HepG2 (cell line): ENCODE measurements around the gene KDM5B. TPM values are rescaled to one million over a fixed set of nuclear protein-coding genes. Genes with fewer than 3 reads are reported as not detected.

Experiments
- AKAP8 ChIP-seq: sonication (generic); formaldehyde crosslinking; IDR thresholded peaks from 2 replicates; pipeline ENCODE4 v1.5.1; 2020; ENCODE audit warnings: mild to moderate bottlenecking, missing genetic modification reagents
- CCDC6 ChIP-seq: sonication (generic); formaldehyde crosslinking; IDR thresholded peaks from 2 replicates; pipeline ENCODE4 v1.8.1; 2022; ENCODE audit warnings: mild to moderate bottlenecking, missing genetic modification reagents, moderate library complexity
- FOXK1 ChIP-seq: sonication (generic); formaldehyde crosslinking; IDR thresholded peaks from 2 replicates; pipeline ENCODE4 v1.4.0; 2020; ENCODE audit warnings: low read depth, missing genetic modification reagents, borderline replicate concordance
- GABPA ChIP-seq, 2 experiments: IDR thresholded peaks; 2 replicates each; pipeline ENCODE4 v1.6.1; 2011 to 2016; ENCODE audit warnings: low read depth in 2 of 2, low read length in 1 of 2, missing biosample characterization in 1 of 2, missing genetic modification characterization in 1 of 2
- HNRNPUL1 ChIP-seq: fragments of 200-400 bp; formaldehyde crosslinking; IDR thresholded peaks from 2 replicates; pipeline ENCODE4 v1.6.1; 2017; ENCODE audit warnings: low read depth, mild to moderate bottlenecking, low read length, moderate library complexity
- REPIN1 ChIP-seq: sonication (generic); formaldehyde crosslinking; IDR thresholded peaks from 2 replicates; pipeline ENCODE4 v1.8.0; 2022; ENCODE audit warnings: missing genetic modification reagents, low read depth, mild to moderate bottlenecking, borderline replicate concordance
- SATB2 ChIP-seq: sonication (generic); formaldehyde crosslinking; IDR thresholded peaks from 2 replicates; pipeline ENCODE4 v1.5.0; 2020; ENCODE audit warnings: missing genetic modification reagents
- ZNF567 ChIP-seq: sonication (generic); formaldehyde crosslinking; IDR thresholded peaks from 2 replicates; pipeline ENCODE4 v1.8.1; 2023; ENCODE audit warnings: mild to moderate bottlenecking, missing genetic modification reagents, borderline replicate concordance
- polyA plus RNA-seq, 8 experiments: library from polyadenylated mRNA; depleted of rRNA in 3 of 8; stranded (reverse) in 7 of 8; unstranded in 1 of 8; fragments of >200 nt; fragmentation: Illumina TruSeq in 4 of 8; extraction: Trizol in 4 of 8; gene quantifications; 2 replicates each; pipeline versions ENCODE4 v1.2.1 to v1.2.3, GENCODE V29; 2011 to 2016; ENCODE audit warnings: low read depth in 4 of 8, missing spikeins in 1 of 8, mixed read lengths in 1 of 8; ENCODE audit not compliant: insufficient read depth in 1 of 8
- total RNA-seq, 5 experiments: library from RNA; depleted of rRNA; stranded (reverse); fragments of >200 nt; fragmentation: Illumina TruSeq; extraction: Trizol; gene quantifications; 2 replicates each; pipeline ENCODE4 v1.2.3, GENCODE V29; 2016; ENCODE audit warnings: low read depth in 1 of 5
- TF ChIP-seq, protein P1 (sequence below): sonication (generic); formaldehyde crosslinking; IDR thresholded peaks from 2 replicates; pipeline ENCODE4 v1.8.0; 2022; ENCODE audit warnings: mild to moderate bottlenecking, missing genetic modification reagents
- TF ChIP-seq, protein P2 (sequence below): sonication (generic); formaldehyde crosslinking; IDR thresholded peaks from 2 replicates; pipeline ENCODE4 v1.5.0; 2020; ENCODE audit warnings: mild to moderate bottlenecking, missing genetic modification reagents, borderline replicate concordance
- TF ChIP-seq, protein P3 (sequence below): sonication (generic); formaldehyde crosslinking; conservative IDR thresholded peaks from 2 replicates; pipeline ENCODE4 v1.4.0; 2020; ENCODE audit warnings: missing genetic modification reagents
- TF ChIP-seq, protein P4 (sequence below): sonication (generic); formaldehyde crosslinking; IDR thresholded peaks from 2 replicates; pipeline ENCODE4 v1.5.1; 2020; ENCODE audit warnings: missing genetic modification reagents, mild to moderate bottlenecking, borderline replicate concordance
- TF ChIP-seq, protein P5 (sequence below): sonication (generic); formaldehyde crosslinking; IDR thresholded peaks from 2 replicates; pipeline ENCODE4 v1.4.0; 2020; ENCODE audit warnings: missing genetic modification reagents, borderline replicate concordance
- TF ChIP-seq, protein P6 (sequence below): sonication (generic); formaldehyde crosslinking; IDR thresholded peaks from 2 replicates; pipeline ENCODE4 v1.4.0; 2020; ENCODE audit warnings: mild to moderate bottlenecking, missing genetic modification reagents
- TF ChIP-seq, protein P7 (sequence below): sonication (generic); formaldehyde crosslinking; IDR thresholded peaks from 2 replicates; pipeline ENCODE4 v1.4.0; 2020; ENCODE audit warnings: mild to moderate bottlenecking, missing genetic modification reagents, borderline replicate concordance

The KDM5B gene
- total and polyA plus RNA-seq, 2 of the 13 experiments (the other 11 are each of a cell fraction or from before 2014, with no cell fraction given), result 34.2 to 35.4 TPM

DNA sequence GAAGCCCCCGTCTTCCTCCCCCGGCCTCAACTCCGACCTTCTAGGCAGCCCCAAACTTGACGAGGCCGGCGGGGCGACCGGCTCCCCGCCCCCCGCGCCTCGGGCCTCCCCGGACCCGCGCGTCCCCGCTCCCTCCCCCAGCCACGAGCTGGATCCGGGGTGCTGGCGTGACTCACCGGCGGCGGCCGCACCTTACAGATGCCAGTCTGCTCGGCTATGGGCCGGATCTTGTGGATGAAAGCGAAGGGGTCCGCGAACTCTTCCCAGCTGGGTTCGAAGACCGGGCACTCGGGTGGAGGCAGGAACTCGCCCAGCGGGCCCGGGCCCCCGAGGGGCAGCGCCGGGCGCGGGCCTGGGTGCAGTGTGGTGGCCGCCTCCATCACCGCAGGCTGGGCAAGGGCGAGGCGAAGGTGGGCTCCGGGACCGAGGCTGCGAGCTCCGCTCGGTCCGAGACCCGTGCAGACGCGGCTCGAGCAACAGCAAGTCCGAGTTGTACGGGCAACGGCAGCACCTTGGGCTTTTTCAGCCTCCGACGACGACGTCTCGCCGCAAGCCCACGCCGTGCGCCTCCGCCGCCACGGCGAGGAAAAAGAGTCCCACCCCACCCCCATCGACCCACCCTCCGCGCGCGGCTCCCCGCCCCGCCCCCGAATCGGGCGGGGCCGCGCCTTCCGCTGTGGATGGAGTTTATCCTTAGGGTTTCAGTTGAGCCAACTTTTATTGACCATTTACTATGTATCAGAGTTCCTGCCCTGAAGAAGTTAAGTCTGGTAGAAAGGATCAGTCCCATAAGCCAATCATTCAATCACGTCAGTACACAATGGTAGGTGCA is at the start of gene KDM5B (continued):
- no peak for TF ChIP-seq GABPA (IDR thresholded peaks at IDR 0.05; ENCODE audit: low read depth, low read length)
- no peak for TF ChIP-seq GABPA (CRISPR knock-in tag; IDR thresholded peaks at IDR 0.05; ENCODE audit: low read depth)
- no peak for TF ChIP-seq SATB2 (CRISPR knock-in tag)
- TF ChIP-seq, protein P1, sequence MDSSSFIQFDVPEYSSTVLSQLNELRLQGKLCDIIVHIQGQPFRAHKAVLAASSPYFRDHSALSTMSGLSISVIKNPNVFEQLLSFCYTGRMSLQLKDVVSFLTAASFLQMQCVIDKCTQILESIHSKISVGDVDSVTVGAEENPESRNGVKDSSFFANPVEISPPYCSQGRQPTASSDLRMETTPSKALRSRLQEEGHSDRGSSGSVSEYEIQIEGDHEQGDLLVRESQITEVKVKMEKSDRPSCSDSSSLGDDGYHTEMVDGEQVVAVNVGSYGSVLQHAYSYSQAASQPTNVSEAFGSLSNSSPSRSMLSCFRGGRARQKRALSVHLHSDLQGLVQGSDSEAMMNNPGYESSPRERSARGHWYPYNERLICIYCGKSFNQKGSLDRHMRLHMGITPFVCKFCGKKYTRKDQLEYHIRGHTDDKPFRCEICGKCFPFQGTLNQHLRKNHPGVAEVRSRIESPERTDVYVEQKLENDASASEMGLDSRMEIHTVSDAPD (CRISPR knock-in tag), result no peak
- TF ChIP-seq ZNF567 (CRISPR knock-in tag), result no peak
- TF ChIP-seq, protein P2, sequence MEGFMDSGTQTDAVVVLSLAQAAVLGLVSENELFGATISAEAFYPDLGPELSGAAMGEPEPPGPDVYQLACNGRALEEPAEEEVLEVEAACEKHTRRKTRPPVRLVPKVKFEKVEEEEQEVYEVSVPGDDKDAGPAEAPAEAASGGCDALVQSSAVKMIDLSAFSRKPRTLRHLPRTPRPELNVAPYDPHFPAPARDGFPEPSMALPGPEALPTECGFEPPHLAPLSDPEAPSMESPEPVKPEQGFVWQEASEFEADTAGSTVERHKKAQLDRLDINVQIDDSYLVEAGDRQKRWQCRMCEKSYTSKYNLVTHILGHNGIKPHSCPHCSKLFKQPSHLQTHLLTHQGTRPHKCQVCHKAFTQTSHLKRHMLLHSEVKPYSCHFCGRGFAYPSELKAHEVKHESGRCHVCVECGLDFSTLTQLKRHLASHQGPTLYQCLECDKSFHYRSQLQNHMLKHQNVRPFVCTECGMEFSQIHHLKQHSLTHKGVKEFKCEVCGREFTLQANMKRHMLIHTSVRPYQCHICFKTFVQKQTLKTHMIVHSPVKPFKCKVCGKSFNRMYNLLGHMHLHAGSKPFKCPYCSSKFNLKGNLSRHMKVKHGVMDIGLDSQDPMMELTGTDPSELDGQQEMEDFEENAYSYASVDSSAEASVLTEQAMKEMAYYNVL (CRISPR knock-in tag), result peak; percentile 72; the same call in 1 of the 2 replicates
- TF ChIP-seq, protein P3, sequence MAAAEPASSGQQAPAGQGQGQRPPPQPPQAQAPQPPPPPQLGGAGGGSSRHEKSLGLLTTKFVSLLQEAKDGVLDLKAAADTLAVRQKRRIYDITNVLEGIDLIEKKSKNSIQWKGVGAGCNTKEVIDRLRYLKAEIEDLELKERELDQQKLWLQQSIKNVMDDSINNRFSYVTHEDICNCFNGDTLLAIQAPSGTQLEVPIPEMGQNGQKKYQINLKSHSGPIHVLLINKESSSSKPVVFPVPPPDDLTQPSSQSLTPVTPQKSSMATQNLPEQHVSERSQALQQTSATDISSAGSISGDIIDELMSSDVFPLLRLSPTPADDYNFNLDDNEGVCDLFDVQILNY, result no peak; the same call in 1 of the 2 replicates
- TF ChIP-seq FOXK1 (CRISPR knock-in tag), result peak; percentile 94
- 0 out of 2 replicates have a peak, but pooled peaks have one; percentile 73 for TF ChIP-seq REPIN1
- TF ChIP-seq CCDC6 (CRISPR knock-in tag), result peak; percentile 90; the same call in 1 of the 2 replicates
- TF ChIP-seq, protein P4, sequence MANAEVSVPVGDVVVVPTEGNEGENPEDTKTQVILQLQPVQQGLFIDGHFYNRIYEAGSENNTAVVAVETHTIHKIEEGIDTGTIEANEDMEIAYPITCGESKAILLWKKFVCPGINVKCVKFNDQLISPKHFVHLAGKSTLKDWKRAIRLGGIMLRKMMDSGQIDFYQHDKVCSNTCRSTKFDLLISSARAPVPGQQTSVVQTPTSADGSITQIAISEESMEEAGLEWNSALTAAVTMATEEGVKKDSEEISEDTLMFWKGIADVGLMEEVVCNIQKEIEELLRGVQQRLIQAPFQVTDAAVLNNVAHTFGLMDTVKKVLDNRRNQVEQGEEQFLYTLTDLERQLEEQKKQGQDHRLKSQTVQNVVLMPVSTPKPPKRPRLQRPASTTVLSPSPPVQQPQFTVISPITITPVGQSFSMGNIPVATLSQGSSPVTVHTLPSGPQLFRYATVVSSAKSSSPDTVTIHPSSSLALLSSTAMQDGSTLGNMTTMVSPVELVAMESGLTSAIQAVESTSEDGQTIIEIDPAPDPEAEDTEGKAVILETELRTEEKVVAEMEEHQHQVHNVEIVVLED (CRISPR knock-in tag), result peak; percentile 93
- no peak for TF ChIP-seq AKAP8 (CRISPR knock-in tag)
- TF ChIP-seq, protein P5, sequence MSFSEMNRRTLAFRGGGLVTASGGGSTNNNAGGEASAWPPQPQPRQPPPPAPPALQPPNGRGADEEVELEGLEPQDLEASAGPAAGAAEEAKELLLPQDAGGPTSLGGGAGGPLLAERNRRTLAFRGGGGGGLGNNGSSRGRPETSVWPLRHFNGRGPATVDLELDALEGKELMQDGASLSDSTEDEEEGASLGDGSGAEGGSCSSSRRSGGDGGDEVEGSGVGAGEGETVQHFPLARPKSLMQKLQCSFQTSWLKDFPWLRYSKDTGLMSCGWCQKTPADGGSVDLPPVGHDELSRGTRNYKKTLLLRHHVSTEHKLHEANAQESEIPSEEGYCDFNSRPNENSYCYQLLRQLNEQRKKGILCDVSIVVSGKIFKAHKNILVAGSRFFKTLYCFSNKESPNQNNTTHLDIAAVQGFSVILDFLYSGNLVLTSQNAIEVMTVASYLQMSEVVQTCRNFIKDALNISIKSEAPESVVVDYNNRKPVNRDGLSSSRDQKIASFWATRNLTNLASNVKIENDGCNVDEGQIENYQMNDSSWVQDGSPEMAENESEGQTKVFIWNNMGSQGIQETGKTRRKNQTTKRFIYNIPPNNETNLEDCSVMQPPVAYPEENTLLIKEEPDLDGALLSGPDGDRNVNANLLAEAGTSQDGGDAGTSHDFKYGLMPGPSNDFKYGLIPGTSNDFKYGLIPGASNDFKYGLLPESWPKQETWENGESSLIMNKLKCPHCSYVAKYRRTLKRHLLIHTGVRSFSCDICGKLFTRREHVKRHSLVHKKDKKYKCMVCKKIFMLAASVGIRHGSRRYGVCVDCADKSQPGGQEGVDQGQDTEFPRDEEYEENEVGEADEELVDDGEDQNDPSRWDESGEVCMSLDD (CRISPR knock-in tag), result no peak; the same call in 1 of the 2 replicates
- TF ChIP-seq, protein P6, sequence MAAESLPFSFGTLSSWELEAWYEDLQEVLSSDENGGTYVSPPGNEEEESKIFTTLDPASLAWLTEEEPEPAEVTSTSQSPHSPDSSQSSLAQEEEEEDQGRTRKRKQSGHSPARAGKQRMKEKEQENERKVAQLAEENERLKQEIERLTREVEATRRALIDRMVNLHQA, result no peak
- no peak for TF ChIP-seq HNRNPUL1
- TF ChIP-seq, protein P7, sequence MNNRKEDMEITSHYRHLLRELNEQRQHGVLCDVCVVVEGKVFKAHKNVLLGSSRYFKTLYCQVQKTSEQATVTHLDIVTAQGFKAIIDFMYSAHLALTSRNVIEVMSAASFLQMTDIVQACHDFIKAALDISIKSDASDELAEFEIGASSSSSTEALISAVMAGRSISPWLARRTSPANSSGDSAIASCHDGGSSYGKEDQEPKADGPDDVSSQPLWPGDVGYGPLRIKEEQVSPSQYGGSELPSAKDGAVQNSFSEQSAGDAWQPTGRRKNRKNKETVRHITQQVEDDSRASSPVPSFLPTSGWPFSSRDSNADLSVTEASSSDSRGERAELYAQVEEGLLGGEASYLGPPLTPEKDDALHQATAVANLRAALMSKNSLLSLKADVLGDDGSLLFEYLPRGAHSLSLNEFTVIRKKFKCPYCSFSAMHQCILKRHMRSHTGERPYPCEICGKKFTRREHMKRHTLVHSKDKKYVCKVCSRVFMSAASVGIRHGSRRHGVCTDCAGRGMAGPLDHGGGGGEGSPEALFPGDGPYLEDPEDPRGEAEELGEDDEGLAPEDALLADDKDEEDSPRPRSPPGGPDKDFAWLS (CRISPR knock-in tag), result 0 out of 2 replicates have a peak, but pooled peaks have one; percentile 57
